Measurements from ENCODE around the gene BACE1-AS. TPM values are rescaled to one million over a fixed set of nuclear protein-coding genes. Genes with fewer than 3 reads are reported as not detected.

BACE1-AS gene
- total and polyA plus RNA-seq, 5 donors = 6.6 to 10.5 (median 7.6) TPM

DNA sequence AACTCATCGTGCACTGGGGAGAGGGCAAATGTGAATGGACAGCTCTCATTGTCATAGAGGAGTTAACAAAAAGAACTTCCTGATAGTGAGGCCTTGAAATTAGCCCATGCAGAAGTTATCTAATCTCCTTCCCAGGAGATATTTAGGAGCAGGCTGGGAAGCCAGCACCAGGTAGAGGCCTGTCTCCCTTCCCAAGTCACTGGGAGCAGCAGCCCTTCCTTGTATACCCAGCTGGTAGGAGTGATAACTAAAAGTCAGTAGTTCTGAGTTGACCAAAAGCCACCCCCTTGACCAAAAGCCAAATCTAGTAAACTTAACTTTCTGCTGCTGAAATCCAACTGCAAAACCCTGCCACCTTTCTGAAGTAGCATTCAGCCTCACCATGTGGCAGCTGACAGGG is 1.4 kb upstream of the BACE1-AS start:
- no peaks in the 10 kb centered on the region for H3K27me3 ChIP-seq (ENCODE audit: control insufficient read depth, insufficient read depth)
- no peaks in the 10 kb centered on the region for H3K4me1 ChIP-seq (ENCODE audit: control insufficient read depth, insufficient read depth, low read length)
- H3K4me3 ChIP-seq (ENCODE audit: low read length) = no peak overlapping the region
- intact Hi-C loops (cut with DNase I) = no loop called here
- 74% methylated on average over 1 of the region's 1 CpG for WGBS
- no peak for DNase-seq
- ATAC-seq = no peak
- H3K9me3 ChIP-seq (ENCODE audit: control insufficient read depth, low read length) = no peaks in the 10 kb centered on the region
- H3K27ac ChIP-seq (ENCODE audit: low read length) = no peak overlapping the region

DNA sequence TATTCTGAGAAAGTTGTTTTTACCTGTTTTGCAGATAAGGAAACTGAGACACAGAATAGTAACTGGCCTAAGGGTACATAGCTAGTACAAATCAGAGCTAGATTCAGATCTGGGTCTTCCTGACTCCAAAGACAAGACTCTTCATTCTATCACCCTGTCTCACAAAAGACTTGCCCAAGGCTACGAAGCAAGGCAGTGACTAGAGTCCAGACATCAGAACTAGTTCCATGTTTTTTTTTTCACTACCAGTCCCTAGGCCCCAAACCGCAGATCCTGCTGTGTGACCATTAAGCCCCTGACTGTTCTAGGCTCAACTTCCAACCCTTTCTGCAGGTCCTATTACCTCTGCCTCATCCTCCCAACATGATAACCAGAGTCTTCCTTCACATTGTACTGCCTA is 1.5 kb downstream of the BACE1-AS start:
- intact Hi-C loops (cut with DNase I) = no loop called here
- Histone ChIP-seq H3K4me3 (ENCODE audit: low read length) (no peak overlapping the region), H3K27me3 (ENCODE audit: control insufficient read depth, insufficient read depth) (no peaks in the 10 kb centered on the region), H3K9me3 (ENCODE audit: control insufficient read depth, low read length) (no peaks in the 10 kb centered on the region), H3K27ac (ENCODE audit: low read length) (no peak overlapping the region), H3K4me1 (ENCODE audit: control insufficient read depth, insufficient read depth, low read length) (no peaks in the 10 kb centered on the region)
- WGBS = 91% methylated on average over 2 of the region's 2 CpGs
- ATAC-seq = no peak
- DNase-seq = no peak

DNA sequence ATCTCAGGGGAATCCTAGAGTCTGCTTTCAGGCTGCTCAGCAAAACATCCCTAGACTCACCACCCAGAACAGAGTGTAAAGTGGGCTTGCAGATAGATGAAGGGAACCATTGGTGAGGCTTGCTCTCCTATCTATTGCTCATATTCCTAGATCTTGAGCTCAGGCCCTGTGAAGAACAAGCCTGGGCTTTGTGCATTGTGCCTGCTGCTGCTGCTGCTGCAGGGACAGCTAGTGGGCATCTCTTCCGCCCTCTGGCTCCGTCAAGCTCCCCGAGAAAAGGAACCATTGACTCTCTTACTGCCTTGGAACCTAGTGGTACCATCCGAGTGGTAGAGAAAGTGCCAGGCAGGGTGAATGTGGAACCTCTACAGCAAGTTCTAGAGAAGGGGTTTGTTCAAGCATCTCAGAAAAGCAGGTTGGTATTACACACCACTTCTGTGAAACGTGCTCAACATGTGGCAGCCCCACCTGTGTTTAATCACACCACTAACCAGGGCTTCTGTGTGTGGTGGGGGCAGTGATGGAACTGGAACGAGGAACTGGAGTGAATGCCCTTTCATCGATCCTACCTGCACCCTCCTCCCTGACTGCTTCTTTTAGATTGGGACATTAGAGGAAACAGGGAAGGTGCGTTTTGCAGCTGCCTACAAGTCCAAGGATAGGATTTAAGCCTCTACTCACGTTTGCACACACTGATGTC is 4.4 kb downstream of the BACE1-AS start:
- ATAC-seq = no peak
- Histone ChIP-seq H3K9me3 (ENCODE audit: control insufficient read depth, low read length) (no peaks in the 10 kb centered on the region), H3K4me1 (ENCODE audit: control insufficient read depth, insufficient read depth, low read length) (no peaks in the 10 kb centered on the region), H3K4me3 (ENCODE audit: low read length) (no peak overlapping the region), H3K27me3 (ENCODE audit: control insufficient read depth, insufficient read depth) (no peaks in the 10 kb centered on the region), H3K27ac (ENCODE audit: low read length) (no peak overlapping the region)
- WGBS = 82% methylated on average over 9 of the region's 9 CpGs
- no peak for DNase-seq
- intact Hi-C loops (cut with DNase I) = no loop called here

DNA sequence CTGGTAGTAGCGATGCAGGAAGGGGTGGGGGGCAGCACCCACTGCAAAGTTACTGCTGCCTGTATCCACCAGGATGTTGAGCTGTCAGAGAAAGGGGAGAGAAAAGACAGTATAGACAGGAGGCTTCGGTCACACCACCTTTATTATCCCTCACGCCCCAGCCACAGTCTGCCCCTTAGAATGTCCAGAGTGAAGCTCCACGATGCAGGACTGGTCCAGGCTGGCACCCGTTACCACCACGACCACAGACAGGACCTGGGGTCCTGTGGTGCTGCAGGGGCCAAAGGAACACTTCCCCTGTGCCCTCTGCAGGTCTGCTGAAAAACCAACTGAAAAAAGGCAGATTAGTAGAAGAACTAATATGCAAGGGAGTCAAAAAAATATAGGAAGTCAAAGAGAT is 5.7 kb downstream of the BACE1-AS start:
- no peak overlapping the region for H3K4me3 ChIP-seq (ENCODE audit: low read length)
- 90% methylated on average over 6 of the region's 6 CpGs for WGBS
- H3K4me1 ChIP-seq (ENCODE audit: control insufficient read depth, insufficient read depth, low read length) = no peaks in the 10 kb centered on the region
- intact Hi-C loops (cut with DNase I) = no loop called here
- DNase-seq = no peak
- H3K27me3 ChIP-seq (ENCODE audit: control insufficient read depth, insufficient read depth) = no peaks in the 10 kb centered on the region
- no peak overlapping the region for H3K27ac ChIP-seq (ENCODE audit: low read length)
- no peaks in the 10 kb centered on the region for H3K9me3 ChIP-seq (ENCODE audit: control insufficient read depth, low read length)
- no peak for ATAC-seq

DNA sequence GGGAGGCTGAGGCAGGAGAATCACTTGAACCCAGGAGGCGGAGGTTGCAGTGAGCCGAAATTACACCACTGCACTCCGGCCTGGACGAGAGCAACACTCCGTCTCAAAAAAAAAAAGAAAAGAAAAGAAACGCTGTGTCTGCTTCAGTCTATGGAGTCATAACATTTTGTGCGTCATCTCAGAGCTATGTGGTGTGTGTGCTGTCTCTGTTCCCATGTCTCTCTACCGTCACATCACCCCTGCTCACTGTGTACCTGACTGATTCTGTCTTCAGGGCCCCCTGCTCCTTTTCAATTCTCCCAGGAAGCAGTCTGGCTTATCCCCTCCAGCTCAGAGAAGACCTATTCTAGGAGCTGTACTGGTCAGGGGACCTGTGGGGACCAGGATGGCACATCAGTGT is 7.0 kb downstream of the BACE1-AS start:
- WGBS = 95% methylated on average over 8 of the region's 8 CpGs
- DNase-seq (no peak), ATAC-seq (no peak)
- Histone ChIP-seq H3K27me3 (ENCODE audit: control insufficient read depth, insufficient read depth) (no peaks in the 10 kb centered on the region), H3K4me1 (ENCODE audit: control insufficient read depth, insufficient read depth, low read length) (no peaks in the 10 kb centered on the region), H3K4me3 (ENCODE audit: low read length) (no peak overlapping the region), H3K27ac (ENCODE audit: low read length) (no peak overlapping the region), H3K9me3 (ENCODE audit: control insufficient read depth, low read length) (no peaks in the 10 kb centered on the region)
- intact Hi-C loops (cut with DNase I) = no loop called here

DNA sequence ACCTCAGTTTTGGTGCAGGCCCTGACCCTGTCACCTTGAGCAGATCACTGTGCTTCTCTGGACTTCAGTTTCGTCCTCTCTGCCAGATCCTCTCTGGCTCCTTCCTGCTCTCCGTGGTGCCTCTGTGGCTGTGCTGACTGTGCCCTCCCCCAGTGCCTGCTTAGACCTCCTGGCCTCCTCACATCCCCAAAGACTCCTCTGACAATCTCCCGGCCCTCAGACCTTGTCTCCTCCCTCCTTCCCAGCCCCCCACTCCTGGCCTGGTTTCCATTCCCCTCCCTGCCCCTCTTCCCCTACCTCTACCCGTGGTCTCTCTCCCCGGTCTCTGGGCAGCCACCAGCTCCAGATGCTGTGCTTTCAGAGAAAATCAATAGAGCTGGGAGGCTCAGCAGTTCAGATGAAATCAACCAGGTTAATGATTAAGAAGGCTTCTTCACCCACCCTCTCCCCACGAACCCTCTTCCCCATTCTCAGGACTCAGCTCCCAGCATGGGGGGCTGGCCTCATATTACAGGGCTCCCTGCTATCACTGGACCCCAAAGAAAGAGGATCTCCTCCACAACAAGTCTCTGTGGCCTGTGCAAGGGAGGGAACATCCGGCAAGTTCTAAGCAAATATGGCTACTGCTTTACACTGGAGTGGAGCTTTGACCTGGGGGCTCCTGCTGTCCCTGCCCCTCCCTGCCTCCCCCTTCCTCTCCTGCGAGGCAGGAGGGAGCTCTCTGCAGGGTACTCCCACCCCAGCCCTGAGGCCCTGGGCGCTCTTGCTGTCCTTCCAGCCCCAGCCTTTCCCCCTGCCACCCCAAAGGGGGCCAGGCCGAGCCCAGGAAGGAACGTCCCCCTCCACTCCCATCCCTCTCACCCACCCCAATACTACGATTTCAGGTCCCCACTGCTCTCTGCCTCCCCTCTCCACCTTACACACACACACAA is 8.5 kb downstream of the BACE1-AS start:
- H3K27me3 ChIP-seq (ENCODE audit: control insufficient read depth, insufficient read depth) = no peaks in the 10 kb centered on the region
- peak; percentile 15 for ATAC-seq
- H3K27ac ChIP-seq (ENCODE audit: low read length) = no peak overlapping the region
- intact Hi-C loops (cut with DNase I) = no loop called here
- no peak overlapping the region for H3K4me3 ChIP-seq (ENCODE audit: low read length)
- H3K9me3 ChIP-seq (ENCODE audit: control insufficient read depth, low read length) = no peaks in the 10 kb centered on the region
- 61% methylated on average over 12 of the region's 12 CpGs for whole genome bisulfite sequencing
- H3K4me1 ChIP-seq (ENCODE audit: control insufficient read depth, insufficient read depth, low read length) = peaks cover 3% of the 10 kb centered on the region
- DNase-seq = no peak

DNA sequence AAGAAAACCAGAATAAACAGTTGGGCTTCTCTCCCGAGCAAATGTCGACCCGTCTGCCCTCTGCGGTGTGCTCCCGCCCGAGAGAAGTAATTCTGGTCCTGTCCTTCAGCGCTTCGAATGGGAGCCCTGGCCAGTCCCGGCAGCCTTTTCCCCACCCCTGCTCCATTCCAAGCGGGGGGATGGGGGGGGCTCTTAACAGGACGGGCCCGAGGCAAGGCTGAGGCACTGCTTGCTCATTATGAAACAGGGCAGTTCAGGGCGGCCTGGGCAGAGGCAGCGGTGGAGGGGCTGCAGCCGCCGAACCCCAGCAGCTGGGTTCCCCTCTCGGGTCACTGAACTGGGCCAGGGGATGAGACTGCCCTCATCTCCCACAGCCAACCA is 9.1 kb downstream of the BACE1-AS start:
- DNase-seq (peak; percentile 44 to 81 (median 74)), ATAC-seq (peak; percentile 66 to 70)
- no peaks in the 10 kb centered on the region for H3K9me3 ChIP-seq (ENCODE audit: control insufficient read depth, low read length)
- H3K27ac ChIP-seq (ENCODE audit: low read length) = no peak overlapping the region
- WGBS = 27% methylated on average over 17 of the region's 17 CpGs
- H3K27me3 ChIP-seq (ENCODE audit: control insufficient read depth, insufficient read depth) = no peaks in the 10 kb centered on the region
- intact Hi-C loops (cut with DNase I) = no loop called here
- H3K4me1 ChIP-seq (ENCODE audit: control insufficient read depth, insufficient read depth, low read length) = peaks cover 3% of the 10 kb centered on the region
- no peak overlapping the region for H3K4me3 ChIP-seq (ENCODE audit: low read length)

DNA sequence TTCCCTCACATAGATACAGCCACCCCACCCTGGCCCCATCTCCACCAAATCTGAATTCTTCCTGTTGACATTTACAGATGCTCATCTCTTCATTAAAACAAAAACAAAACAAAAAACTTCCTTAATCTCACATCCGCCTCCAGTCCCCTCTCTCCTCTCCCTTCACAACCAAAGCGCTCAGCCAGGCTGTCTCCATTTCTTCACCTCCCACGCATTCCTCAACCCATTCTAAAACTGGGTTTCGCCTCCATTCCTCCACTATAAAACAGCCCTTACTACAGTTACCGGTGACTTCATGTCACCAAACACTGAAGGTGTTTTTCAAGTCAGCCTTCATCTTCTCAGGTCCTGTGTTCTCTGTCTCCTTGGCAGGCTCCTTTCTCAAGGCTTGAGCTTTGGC is 9.6 kb downstream of the BACE1-AS start:
- intact Hi-C loops (cut with DNase I) = no loop called here
- Histone ChIP-seq H3K27ac (ENCODE audit: low read length) (no peak overlapping the region), H3K4me1 (ENCODE audit: control insufficient read depth, insufficient read depth, low read length) (peaks cover 3% of the 10 kb centered on the region), H3K27me3 (ENCODE audit: control insufficient read depth, insufficient read depth) (no peaks in the 10 kb centered on the region), H3K9me3 (ENCODE audit: control insufficient read depth, low read length) (no peaks in the 10 kb centered on the region), H3K4me3 (ENCODE audit: low read length) (no peak overlapping the region)
- DNase-seq (no peak), ATAC-seq (no peak)
- WGBS = 47% methylated on average over 5 of the region's 5 CpGs

DNA sequence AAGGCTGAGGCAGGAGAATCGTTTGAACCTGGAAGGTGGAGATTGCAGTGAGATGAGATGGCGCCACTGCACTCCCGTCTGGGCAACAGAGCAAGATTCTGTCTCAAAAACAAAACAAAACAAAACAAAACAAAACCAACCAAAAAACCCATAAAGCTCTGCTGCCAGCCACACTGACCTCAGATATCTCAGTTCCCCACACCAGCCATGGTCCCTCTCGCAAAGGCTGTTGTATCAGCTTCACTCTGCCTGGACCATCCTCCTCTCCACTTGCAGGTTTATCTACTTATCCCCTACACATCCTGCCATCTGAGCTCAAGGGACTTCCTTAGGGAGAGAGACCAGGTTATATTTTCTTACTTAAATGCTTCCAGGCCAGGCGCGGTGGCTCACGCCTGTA is 11.1 kb downstream of the BACE1-AS start:
- DNase-seq = no peak
- no peak for ATAC-seq
- 82% methylated on average over 7 of the region's 7 CpGs for WGBS
- H3K27ac ChIP-seq (ENCODE audit: low read length) = no peak overlapping the region
- no peak overlapping the region for H3K4me3 ChIP-seq (ENCODE audit: low read length)
- intact Hi-C loops (cut with DNase I) = no loop called here
- no peaks in the 10 kb centered on the region for H3K27me3 ChIP-seq (ENCODE audit: control insufficient read depth, insufficient read depth)
- peaks cover 3% of the 10 kb centered on the region for H3K4me1 ChIP-seq (ENCODE audit: control insufficient read depth, insufficient read depth, low read length)
- H3K9me3 ChIP-seq (ENCODE audit: control insufficient read depth, low read length) = no peaks in the 10 kb centered on the region

DNA sequence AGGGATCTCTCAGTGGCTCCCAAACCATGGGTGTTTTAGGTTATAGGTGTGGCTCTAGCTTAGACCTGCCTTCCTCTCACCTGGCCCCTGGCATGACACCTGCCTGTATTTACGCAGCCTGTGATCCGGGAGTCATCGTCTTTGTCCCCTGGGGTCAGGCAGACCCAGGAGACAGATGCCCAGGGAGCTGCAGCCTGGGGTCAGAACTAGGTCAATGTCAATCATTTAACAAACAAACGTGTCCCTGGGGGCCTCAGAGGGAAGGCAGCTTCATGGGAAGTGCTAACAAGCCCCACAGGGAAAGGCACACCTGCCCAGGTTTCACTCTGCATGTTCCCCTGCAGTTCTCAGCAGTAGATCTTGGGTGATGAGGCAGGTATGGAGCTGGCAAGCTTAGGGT is 12.0 kb downstream of the BACE1-AS start:
- ATAC-seq (no peak), DNase-seq (no peak)
- intact Hi-C loops (cut with DNase I) = no loop called here
- Histone ChIP-seq H3K27me3 (ENCODE audit: control insufficient read depth, insufficient read depth) (no peaks in the 10 kb centered on the region), H3K4me1 (ENCODE audit: control insufficient read depth, insufficient read depth, low read length) (peaks cover 3% of the 10 kb centered on the region), H3K27ac (ENCODE audit: low read length) (no peak overlapping the region), H3K4me3 (ENCODE audit: low read length) (no peak overlapping the region), H3K9me3 (ENCODE audit: control insufficient read depth, low read length) (no peaks in the 10 kb centered on the region)
- 73% methylated on average over 4 of the region's 4 CpGs for WGBS

DNA sequence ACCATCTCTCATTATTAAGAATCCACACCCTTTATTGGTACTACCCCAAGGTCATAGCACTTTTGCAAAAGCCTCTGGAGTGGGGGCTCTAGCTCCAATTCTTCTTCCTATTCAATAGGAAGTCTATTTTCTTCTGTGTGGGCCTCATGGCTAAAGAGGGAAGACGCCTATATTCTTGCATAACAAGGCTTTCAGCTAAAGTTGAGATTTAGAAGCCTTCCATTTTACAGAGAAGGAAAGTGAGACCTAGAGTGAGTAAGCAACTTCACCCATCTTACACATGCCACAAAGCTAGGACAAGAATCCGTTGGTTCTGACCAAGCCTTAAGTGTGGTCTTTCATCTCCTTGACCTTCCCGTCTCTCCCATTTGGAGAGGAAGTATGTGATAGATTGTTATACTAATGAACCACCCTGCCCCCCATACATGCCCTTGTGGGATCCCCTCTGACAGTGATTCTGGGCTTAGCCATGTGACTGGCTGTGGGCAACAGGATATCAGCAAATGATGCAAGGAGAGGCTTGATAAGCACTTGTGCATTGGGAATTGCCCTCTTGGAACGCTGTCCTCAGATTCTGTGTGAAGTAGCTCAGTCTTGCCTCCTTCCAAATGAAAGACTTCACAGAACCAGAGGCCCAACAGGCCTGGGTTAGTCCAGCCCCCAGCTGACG is 12.6 kb downstream of the BACE1-AS start:
- Histone ChIP-seq H3K27me3 (ENCODE audit: control insufficient read depth, insufficient read depth) (no peaks in the 10 kb centered on the region), H3K4me3 (ENCODE audit: low read length) (no peak overlapping the region), H3K27ac (ENCODE audit: low read length) (no peak overlapping the region), H3K4me1 (ENCODE audit: control insufficient read depth, insufficient read depth, low read length) (peaks cover 3% of the 10 kb centered on the region), H3K9me3 (ENCODE audit: control insufficient read depth, low read length) (no peaks in the 10 kb centered on the region)
- no peak for DNase-seq
- WGBS = 65% methylated on average over 5 of the region's 5 CpGs
- ATAC-seq = peak in 1 of 2 donors; percentile 17
- intact Hi-C loops (cut with DNase I) = no loop called here

Data from right cardiac atrium (tissue), 5 donors.